C4-2B (cell line): ENCODE data around the gene GNS.
A peak's percentile ranks its signal among the peaks of the same experiment; 100 is the strongest.

ENCODE experiments used
- H3K27ac ChIP-seq: fragments of 450-650 bp; 2 replicates; pipeline ENCODE4 v1.5.1; 2017
- CTCF ChIP-seq: fragments of 450-650 bp; conservative IDR thresholded peaks from 2 replicates; pipeline ENCODE4 v1.5.1; 2017; ENCODE audit warnings: mild to moderate bottlenecking
- ZFX ChIP-seq: fragments of 450-650 bp; IDR thresholded peaks from 2 replicates; pipeline ENCODE4 v1.6.1; 2017

The GNS gene

GRCh38 chr12:64790166-64790565 is 31.0 kb upstream of the GNS start:
- TF ChIP-seq CTCF (no peak), ZFX (no peak)
- H3K27ac ChIP-seq, result no peak overlapping the region

- TF ChIP-seq ZFX, result no peak
- TF ChIP-seq CTCF, result no peak
- no peak overlapping the region for H3K27ac ChIP-seq
Observed at GRCh38 chr12:64785838-64786237, 26.6 kb upstream of the GNS start.

- H3K27ac ChIP-seq, result peak overlapping the region; percentile 96; the same call in 1 of the 2 replicates
Observed at GRCh38 chr12:64782191-64782876, 23.1 kb upstream of the GNS start.

GRCh38 chr12:64781280-64782190 is 22.3 kb upstream of the GNS start:
- peak overlapping the region; percentile 96 for H3K27ac ChIP-seq
- peak; percentile 35; the same call in 1 of the 2 replicates for TF ChIP-seq ZFX
- TF ChIP-seq CTCF, result no peak; the same call in none of the 2 replicates

More at GRCh38 chr12:64782191-64782876, 23.1 kb upstream of the GNS start:
- TF ChIP-seq ZFX, result no peak
- TF ChIP-seq CTCF, result no peak

GRCh38 chr12:64780531-64781279 is 21.5 kb upstream of the GNS start:
- TF ChIP-seq ZFX (peak; percentile 89), CTCF (peak; percentile 54)
- peak overlapping the region; percentile 96 for H3K27ac ChIP-seq

GRCh38 chr12:64780132-64780530 is 20.9 kb upstream of the GNS start:
- H3K27ac ChIP-seq, result peak overlapping the region; percentile 96
- TF ChIP-seq ZFX, result no peak
- no peak for TF ChIP-seq CTCF
